ENCODE results near the gene RAB6A. TPM values are rescaled to one million over a fixed set of nuclear protein-coding genes. Genes with fewer than 3 reads are reported as not detected.

Gene RAB6A
- total RNA-seq, 4 donors from 2014 or later = 96.9 to 145 (median 118) TPM

- TF ChIP-seq, protein P1, sequence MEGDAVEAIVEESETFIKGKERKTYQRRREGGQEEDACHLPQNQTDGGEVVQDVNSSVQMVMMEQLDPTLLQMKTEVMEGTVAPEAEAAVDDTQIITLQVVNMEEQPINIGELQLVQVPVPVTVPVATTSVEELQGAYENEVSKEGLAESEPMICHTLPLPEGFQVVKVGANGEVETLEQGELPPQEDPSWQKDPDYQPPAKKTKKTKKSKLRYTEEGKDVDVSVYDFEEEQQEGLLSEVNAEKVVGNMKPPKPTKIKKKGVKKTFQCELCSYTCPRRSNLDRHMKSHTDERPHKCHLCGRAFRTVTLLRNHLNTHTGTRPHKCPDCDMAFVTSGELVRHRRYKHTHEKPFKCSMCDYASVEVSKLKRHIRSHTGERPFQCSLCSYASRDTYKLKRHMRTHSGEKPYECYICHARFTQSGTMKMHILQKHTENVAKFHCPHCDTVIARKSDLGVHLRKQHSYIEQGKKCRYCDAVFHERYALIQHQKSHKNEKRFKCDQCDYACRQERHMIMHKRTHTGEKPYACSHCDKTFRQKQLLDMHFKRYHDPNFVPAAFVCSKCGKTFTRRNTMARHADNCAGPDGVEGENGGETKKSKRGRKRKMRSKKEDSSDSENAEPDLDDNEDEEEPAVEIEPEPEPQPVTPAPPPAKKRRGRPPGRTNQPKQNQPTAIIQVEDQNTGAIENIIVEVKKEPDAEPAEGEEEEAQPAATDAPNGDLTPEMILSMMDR (IDR thresholded peaks at IDR 0.05; ENCODE audit: low read depth) = no peak
These were observed 25.9 kb downstream of the RAB6A start for GRCh38 chr11:73734993-73735392.

- TF ChIP-seq, protein P1 (IDR thresholded peaks at IDR 0.05; ENCODE audit: low read depth) = no peak
These were observed 31.2 kb downstream of the RAB6A start for GRCh38 chr11:73729594-73730206.

DNA sequence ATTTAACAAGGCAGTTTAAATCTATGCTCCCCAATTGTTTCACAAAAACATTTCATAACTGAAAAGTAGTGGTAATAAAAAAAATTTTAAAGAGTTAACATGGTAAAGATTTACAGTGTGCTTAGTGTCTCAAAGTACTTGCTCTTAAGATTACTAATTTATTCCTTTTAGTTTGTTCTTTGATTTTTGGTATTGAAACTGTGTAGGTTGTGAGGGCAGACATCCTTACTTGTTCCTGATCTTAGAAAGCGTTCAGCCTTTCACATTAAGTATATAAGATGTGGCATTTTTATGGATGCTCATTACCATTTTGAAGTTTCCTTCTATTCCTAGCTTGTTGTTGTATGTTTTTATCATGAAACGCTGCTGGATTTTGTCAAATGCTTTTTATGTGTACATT, 32.9 kb downstream of the RAB6A start:
- TF ChIP-seq, protein P1 (IDR thresholded peaks at IDR 0.05; ENCODE audit: low read depth) = no peak

DNA sequence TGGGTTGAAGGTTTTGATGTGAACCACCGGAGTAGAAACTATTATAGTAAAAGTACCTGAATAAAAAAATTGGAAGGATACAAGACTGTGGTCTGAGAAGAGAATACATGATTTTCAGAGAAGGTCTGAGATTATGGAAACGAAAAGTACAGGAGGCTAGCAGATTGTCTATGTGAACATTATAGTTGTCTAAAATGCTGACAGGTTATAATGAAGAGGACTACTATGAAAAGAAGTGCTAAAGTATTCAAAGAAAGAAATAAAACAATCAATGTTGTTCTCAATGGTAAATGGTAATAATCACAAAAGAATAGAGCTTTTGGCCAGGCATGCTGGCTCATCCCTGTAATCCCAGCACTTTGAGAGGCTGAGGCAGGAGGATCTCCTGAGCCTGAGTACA, 34.0 kb downstream of the RAB6A start:
- TF ChIP-seq, protein P1 (IDR thresholded peaks at IDR 0.05; ENCODE audit: low read depth) = no peak

DNA sequence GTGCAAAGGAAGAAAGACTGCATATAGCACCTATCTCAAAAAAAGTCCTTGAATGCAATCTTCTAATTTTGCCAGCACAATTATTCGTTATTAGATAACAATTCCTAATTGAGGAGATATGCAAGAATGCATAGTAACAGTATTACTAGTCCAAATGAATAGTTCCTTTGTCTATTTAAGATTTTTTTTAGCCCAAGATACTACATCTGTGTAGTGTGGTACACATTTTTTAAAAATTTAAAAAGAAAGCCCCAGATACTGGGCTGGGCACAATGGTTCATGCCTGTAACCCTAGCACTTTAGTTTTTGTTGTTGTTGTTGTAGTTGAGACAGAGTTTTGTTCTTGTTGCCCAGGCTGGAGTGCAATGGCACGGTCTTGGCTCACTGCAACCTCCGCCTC, 43.7 kb downstream of the RAB6A start:
- TF ChIP-seq, protein P1 (IDR thresholded peaks at IDR 0.05; ENCODE audit: low read depth) = no peak

DNA sequence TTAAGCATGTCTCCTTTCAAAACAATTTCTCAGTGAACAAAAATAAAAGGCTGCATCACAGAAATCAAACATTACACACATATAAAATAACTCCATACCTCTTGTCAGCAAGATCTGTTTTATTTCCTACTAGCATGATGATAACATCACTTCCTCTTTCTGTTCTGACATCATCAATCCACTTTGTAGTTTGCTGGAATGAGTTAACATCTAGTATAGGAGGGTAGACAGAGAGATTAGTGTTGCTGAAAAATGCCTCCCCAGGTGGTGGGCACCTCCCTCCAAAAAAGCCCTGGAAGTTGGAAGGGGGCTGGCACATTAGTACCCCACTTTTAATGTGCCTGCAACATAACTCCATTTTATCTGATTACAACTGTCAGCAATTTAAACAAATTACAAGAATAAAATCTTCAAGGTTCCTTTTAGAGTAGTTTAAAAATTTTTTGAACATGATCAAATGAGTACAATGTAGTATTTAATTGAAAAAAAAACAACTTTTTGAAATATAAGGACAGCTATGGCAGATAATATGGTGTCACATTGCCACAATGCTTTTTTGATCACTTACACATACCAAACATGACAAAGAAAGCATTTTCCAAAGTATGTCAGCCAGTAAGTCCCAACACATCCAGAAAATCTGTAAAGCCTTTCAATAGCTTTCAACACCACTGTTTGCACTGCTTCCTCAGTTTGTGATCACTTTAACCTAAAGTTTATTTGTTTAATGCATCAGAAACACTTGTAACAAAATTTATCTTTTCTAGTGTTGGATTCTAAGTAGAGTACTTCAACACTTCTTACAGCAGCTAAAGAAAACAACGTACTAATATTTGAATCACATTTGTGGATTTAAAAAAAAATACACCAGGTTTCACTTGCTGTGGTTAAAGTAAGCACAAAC, 44.5 kb downstream of the RAB6A start:
- TF ChIP-seq, protein P1 (IDR thresholded peaks at IDR 0.05; ENCODE audit: low read depth) = no peak

DNA sequence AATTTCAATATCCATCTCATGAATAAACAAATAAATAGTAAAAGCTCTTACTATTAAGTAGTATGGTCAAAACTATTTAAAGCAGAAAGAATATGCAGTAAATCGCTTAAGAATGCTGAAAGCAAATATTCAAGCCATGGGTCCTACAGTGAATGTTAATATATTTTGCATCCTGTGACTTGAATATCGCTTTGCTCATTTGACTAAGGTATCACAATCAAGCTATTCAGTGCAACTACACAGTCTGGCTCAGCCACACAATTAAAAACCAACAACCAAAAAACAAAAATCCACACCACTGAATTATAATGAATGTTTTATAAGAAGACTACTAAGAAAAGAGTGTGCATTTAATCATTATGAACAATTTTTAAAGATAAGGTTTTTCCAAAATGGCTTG, 45.3 kb downstream of the RAB6A start:
- TF ChIP-seq, protein P1 (IDR thresholded peaks at IDR 0.05; ENCODE audit: low read depth) = no peak

All from subcutaneous adipose tissue (tissue), 4 donors.